ENCODE results near the gene RBMS1. TPM values are rescaled to one million over a fixed set of nuclear protein-coding genes. Genes with fewer than 3 reads are reported as not detected.

Gene RBMS1
- total RNA-seq, 4 donors from 2014 or later, result 68.1 to 83.4 (median 72.5) TPM

DNA sequence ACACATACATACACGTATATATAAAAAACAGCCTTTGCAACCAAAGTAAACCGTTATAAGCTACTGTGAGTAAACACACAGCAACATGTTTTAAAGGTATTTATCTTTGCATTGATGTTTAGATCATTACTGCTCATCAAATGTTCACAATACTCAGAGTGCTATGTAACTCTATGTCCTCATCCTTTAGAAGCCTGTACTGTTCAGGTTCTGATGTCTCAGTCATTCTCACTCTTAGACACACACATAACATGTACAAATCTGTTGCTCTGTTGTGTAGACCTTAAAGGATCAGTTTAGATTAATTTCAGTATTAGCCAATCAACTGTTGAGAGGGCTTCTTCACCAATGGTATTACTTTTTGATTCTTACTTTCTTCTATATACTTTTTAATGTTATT lies 153.9 kb downstream of the RBMS1 start:
- peaks cover 0 to 65% (median 21%) of the 10 kb centered on the region in 4 donors for H3K4me1 ChIP-seq
- H3K27me3 ChIP-seq, result no peaks in the 10 kb centered on the region
- no peak overlapping the region for H3K4me3 ChIP-seq
- no peaks in the 10 kb centered on the region for H3K9me3 ChIP-seq
- 79 to 81% methylated on average over 2 of the region's 2 CpGs for WGBS, 2 donors
- no peaks in the 10 kb centered on the region for H3K36me3 ChIP-seq
- no peak for DNase-seq (ENCODE audit: low spot score in 2 of 2)
- TF ChIP-seq POLR2A (IDR thresholded peaks at IDR 0.05) (no peak), EP300 (IDR thresholded peaks at IDR 0.05) (no peak)
- TF ChIP-seq, protein P1, sequence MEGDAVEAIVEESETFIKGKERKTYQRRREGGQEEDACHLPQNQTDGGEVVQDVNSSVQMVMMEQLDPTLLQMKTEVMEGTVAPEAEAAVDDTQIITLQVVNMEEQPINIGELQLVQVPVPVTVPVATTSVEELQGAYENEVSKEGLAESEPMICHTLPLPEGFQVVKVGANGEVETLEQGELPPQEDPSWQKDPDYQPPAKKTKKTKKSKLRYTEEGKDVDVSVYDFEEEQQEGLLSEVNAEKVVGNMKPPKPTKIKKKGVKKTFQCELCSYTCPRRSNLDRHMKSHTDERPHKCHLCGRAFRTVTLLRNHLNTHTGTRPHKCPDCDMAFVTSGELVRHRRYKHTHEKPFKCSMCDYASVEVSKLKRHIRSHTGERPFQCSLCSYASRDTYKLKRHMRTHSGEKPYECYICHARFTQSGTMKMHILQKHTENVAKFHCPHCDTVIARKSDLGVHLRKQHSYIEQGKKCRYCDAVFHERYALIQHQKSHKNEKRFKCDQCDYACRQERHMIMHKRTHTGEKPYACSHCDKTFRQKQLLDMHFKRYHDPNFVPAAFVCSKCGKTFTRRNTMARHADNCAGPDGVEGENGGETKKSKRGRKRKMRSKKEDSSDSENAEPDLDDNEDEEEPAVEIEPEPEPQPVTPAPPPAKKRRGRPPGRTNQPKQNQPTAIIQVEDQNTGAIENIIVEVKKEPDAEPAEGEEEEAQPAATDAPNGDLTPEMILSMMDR (IDR thresholded peaks at IDR 0.05), result no peak
- H3K27ac ChIP-seq, result no peak overlapping the region

DNA sequence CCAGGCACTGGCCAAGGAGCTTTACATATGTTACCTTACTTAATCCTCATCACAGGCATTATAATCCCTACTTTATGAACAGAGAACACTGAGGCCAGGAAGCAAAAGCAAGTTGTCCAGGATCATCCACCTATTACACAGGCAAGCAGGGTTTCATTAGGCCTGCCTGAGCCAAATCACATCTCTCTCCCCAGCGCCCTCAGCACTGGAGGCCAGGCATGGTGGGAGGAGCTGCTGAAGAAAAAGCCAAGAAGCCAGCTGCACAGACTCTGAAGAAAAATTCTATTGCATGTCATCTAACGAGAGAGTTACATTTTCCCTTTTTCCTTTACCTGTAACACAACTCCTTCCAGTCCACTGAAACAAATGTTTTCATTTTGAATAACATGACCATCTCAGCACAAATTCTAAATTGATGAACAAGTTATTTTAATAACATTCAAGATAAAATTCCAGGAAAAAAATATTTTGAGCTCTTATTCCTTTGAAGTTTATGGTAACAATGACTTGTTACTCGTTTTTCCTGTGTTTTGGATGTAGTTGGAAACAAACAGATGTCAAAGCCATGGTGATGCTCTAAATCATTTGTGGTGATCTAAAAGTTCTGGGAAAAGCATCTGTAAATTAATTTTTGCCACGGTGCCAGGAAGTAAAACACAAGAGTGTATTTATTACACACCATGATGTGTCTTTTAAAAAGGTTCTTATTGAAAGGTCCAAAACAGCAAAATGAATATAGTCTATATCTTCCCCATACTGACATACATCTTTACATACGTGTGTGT lies 154.5 kb downstream of the RBMS1 start:
- TF ChIP-seq, protein P1 (IDR thresholded peaks at IDR 0.05), result no peak
- no peak for TF ChIP-seq EP300 (IDR thresholded peaks at IDR 0.05)
- TF ChIP-seq POLR2A (IDR thresholded peaks at IDR 0.05), result no peak
- Histone ChIP-seq H3K9me3 (no peaks in the 10 kb centered on the region), H3K36me3 (no peaks in the 10 kb centered on the region), H3K27me3 (no peaks in the 10 kb centered on the region), H3K27ac (peak overlapping the region in 1 of 4 donors; percentile 56), H3K4me1 (peaks cover 0 to 68% (median 25%) of the 10 kb centered on the region in 4 donors), H3K4me3 (no peak overlapping the region)
- DNase-seq (ENCODE audit: low spot score in 2 of 2), result peak; percentile 17 to 36
- 36 to 37% methylated on average over 5 of the region's 5 CpGs for WGBS, 2 donors

DNA sequence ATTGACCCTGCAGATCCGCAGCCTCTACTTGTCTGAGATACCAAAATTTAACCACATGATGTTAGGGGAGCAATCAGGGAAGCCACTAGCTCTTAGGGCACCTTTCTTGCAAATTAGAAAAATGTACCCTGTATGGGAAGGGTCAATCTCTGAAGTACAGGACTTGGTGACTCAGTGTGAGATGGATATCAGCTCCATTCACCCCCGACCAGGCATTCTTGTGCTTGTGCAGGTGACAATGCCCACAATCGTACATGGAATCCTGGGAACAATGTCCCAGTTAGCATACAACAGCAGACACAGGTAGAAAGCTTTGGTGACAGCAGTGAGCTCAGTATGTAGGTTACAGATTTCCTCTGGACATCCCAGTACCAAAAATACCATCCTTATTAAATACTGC lies 155.9 kb downstream of the RBMS1 start:
- Histone ChIP-seq H3K27ac (no peak overlapping the region), H3K9me3 (no peaks in the 10 kb centered on the region), H3K4me1 (peaks cover 0 to 66% (median 26%) of the 10 kb centered on the region in 4 donors), H3K36me3 (no peaks in the 10 kb centered on the region), H3K27me3 (no peaks in the 10 kb centered on the region), H3K4me3 (no peak overlapping the region)
- DNase-seq (ENCODE audit: low spot score in 2 of 2), result no peak
- WGBS, 2 donors, result 62 to 82% methylated on average over 3 of the region's 3 CpGs
- TF ChIP-seq EP300 (IDR thresholded peaks at IDR 0.05), result no peak
- TF ChIP-seq, protein P1 (IDR thresholded peaks at IDR 0.05), result no peak
- no peak for TF ChIP-seq POLR2A (IDR thresholded peaks at IDR 0.05)

DNA sequence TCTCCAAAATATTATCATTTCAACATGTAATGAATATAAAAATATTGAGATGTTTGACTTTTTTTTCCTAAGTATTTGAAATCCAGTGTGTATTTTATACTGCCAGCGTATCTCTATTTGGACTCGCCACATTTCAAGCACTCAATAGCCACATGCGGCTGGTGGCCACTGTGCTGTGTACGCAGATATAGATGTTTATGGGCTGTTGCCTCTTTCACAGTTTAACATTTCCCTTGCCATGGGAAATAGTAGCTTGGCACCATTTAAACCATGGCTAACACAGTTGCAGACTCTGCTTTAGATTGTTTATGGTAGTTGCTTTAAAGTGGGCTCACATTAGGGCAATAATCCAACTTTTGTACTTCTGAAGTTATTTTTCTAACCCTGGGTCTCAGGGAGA lies 157.0 kb downstream of the RBMS1 start:
- no peak for DNase-seq (ENCODE audit: low spot score in 2 of 2)
- Histone ChIP-seq H3K27me3 (no peaks in the 10 kb centered on the region), H3K4me1 (peaks cover 0 to 77% (median 31%) of the 10 kb centered on the region in 4 donors), H3K4me3 (no peak overlapping the region), H3K36me3 (no peaks in the 10 kb centered on the region), H3K27ac (no peak overlapping the region), H3K9me3 (no peaks in the 10 kb centered on the region)
- 66 to 67% methylated on average over 4 of the region's 4 CpGs for WGBS, 2 donors
- TF ChIP-seq POLR2A (IDR thresholded peaks at IDR 0.05), result no peak
- TF ChIP-seq, protein P1 (IDR thresholded peaks at IDR 0.05), result no peak
- TF ChIP-seq EP300 (IDR thresholded peaks at IDR 0.05), result no peak

DNA sequence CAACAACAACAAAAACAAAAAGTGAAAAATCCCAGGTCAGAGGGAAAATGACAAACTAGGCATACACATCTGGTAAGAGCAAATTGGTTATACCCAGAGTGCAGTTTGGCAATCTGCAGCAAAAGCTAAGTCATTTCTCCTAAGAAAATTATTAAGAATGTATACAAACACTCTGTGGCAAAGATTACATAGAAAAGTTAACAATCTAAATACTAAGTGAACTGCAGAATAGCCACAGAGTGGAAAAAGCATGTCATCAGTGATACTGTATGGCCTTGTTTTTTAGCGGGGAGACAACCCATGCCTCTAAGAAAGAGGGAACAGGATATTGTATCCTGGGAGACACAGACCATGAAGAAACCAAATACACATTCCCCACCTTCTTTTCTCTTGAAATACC lies 157.5 kb downstream of the RBMS1 start:
- H3K4me3 ChIP-seq, result no peak overlapping the region
- H3K36me3 ChIP-seq, result no peaks in the 10 kb centered on the region
- no peak for TF ChIP-seq EP300 (IDR thresholded peaks at IDR 0.05)
- TF ChIP-seq, protein P1 (IDR thresholded peaks at IDR 0.05), result no peak
- TF ChIP-seq POLR2A (IDR thresholded peaks at IDR 0.05), result no peak
- no peak overlapping the region for H3K27ac ChIP-seq
- no peaks in the 10 kb centered on the region for H3K27me3 ChIP-seq
- peaks cover 0 to 82% (median 32%) of the 10 kb centered on the region in 4 donors for H3K4me1 ChIP-seq
- 41% methylated on average over 1 of the region's 1 CpG for WGBS, 2 donors
- DNase-seq (ENCODE audit: low spot score in 2 of 2), result no peak
- no peaks in the 10 kb centered on the region for H3K9me3 ChIP-seq

All from tibial nerve (tissue), 4 donors.